ENCODE measurements around the gene GPR176. TPM values are rescaled to one million over a fixed set of nuclear protein-coding genes. Genes with fewer than 3 reads are reported as not detected.

Gene GPR176
- total RNA-seq, 1 donor from 2014 or later, result 52.0 TPM

GRCh38 chr15:39924437-39924836, 4.4 kb upstream of the GPR176 start:
- Histone ChIP-seq H3K4me3 (ENCODE audit: low read depth, low read length) (no peak overlapping the region), H3K27me3 (ENCODE audit: control insufficient read depth, insufficient read depth, low read length) (no peaks in the 10 kb centered on the region), H3K36me3 (ENCODE audit: control insufficient read depth, insufficient read depth, low read length) (no peaks in the 10 kb centered on the region)
- no peak for TF ChIP-seq CTCF (IDR thresholded peaks at IDR 0.05; ENCODE audit: insufficient read depth, low read length, poor library complexity, severe bottlenecking)
- DNase-seq (ENCODE audit: low read depth), result no peak

GRCh38 chr15:39922462-39923092, 2.5 kb upstream of the GPR176 start:
- Histone ChIP-seq H3K36me3 (ENCODE audit: control insufficient read depth, insufficient read depth, low read length) (no peaks in the 10 kb centered on the region), H3K27me3 (ENCODE audit: control insufficient read depth, insufficient read depth, low read length) (no peaks in the 10 kb centered on the region), H3K4me3 (ENCODE audit: low read depth, low read length) (no peak overlapping the region)
- TF ChIP-seq CTCF (IDR thresholded peaks at IDR 0.05; ENCODE audit: insufficient read depth, low read length, poor library complexity, severe bottlenecking), result no peak
- no peak for DNase-seq (ENCODE audit: low read depth)

- DNase-seq (ENCODE audit: low read depth), result no peak
- no peak for TF ChIP-seq CTCF (IDR thresholded peaks at IDR 0.05; ENCODE audit: insufficient read depth, low read length, poor library complexity, severe bottlenecking)
- H3K4me3 ChIP-seq (ENCODE audit: low read depth, low read length), result peak overlapping the region; percentile 51
- no peaks in the 10 kb centered on the region for H3K36me3 ChIP-seq (ENCODE audit: control insufficient read depth, insufficient read depth, low read length)
- no peaks in the 10 kb centered on the region for H3K27me3 ChIP-seq (ENCODE audit: control insufficient read depth, insufficient read depth, low read length)
Observed at GRCh38 chr15:39921274-39921638, 1.2 kb upstream of the GPR176 start.

- no peak for TF ChIP-seq CTCF (IDR thresholded peaks at IDR 0.05; ENCODE audit: insufficient read depth, low read length, poor library complexity, severe bottlenecking)
- peak overlapping the region; percentile 51 for H3K4me3 ChIP-seq (ENCODE audit: low read depth, low read length)
- H3K27me3 ChIP-seq (ENCODE audit: control insufficient read depth, insufficient read depth, low read length), result no peaks in the 10 kb centered on the region
- peak; percentile 67 for DNase-seq (ENCODE audit: low read depth)
- no peaks in the 10 kb centered on the region for H3K36me3 ChIP-seq (ENCODE audit: control insufficient read depth, insufficient read depth, low read length)
Observed at GRCh38 chr15:39920510-39921273, 626 bp upstream of the GPR176 start.

GRCh38 chr15:39919411-39919747, 687 bp downstream of the GPR176 start:
- Histone ChIP-seq H3K36me3 (ENCODE audit: control insufficient read depth, insufficient read depth, low read length) (no peaks in the 10 kb centered on the region), H3K27me3 (ENCODE audit: control insufficient read depth, insufficient read depth, low read length) (no peaks in the 10 kb centered on the region), H3K4me3 (ENCODE audit: low read depth, low read length) (peak overlapping the region; percentile 51)
- no peak for TF ChIP-seq CTCF (IDR thresholded peaks at IDR 0.05; ENCODE audit: insufficient read depth, low read length, poor library complexity, severe bottlenecking)
- DNase-seq (ENCODE audit: low read depth), result no peak
